HUDEP-2 (cell line): ENCODE results near the gene ST6GALNAC6.
"Not testable (repeated sequence)": the region's sequence is repeated elsewhere in the genome, so short reads cannot be mapped to it uniquely, and the experiment has no call there.

Experiments used
- DNase-seq, 76 experiments: peaks; one replicate each; lab custom pipeline; 2025; ENCODE audit not compliant: unreplicated experiment in 76 of 76; lab: John Stamatoyannopoulos, UW

ST6GALNAC6 gene

DNA sequence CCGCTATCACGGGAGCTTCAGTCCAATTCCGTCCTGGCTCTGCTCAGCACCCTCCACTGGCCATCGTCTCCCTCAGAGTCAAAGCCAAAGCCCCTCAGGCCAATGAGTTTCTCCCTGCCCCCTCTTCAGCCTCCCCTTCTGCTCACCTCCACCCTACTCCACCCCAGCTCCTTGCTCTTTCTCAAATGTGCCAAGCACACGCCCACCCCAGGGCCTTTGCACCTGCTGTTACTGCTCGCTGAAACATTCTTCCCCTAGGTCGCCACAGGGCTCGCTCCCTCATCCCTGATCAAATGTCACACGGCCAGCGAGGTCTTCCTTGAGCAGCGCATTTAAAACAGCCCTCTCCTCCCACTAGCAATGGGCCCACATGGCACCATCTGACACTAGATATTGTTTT is 38.6 kb downstream of the ST6GALNAC6 start:
- DNase-seq = no peak

DNA sequence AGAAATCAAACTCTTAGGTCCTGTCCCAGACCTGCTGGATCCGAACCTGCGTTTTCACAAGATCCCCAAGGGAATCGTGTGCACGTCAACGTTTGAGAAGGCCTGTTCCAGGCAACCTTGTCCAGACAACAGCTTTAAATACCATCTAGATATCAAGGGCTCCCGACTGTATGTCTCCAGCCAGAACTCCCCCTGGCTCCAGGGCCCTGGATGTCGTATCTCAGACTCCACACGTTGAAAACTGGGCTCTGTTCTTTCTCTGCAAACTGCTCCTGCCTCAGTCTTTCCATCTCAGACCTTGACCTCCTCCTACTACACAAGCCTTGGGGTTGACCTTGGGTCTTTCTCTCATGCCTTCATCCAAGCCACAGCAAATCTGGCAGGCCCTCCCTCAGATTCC is 39.1 kb downstream of the ST6GALNAC6 start:
- no peak for DNase-seq

DNA sequence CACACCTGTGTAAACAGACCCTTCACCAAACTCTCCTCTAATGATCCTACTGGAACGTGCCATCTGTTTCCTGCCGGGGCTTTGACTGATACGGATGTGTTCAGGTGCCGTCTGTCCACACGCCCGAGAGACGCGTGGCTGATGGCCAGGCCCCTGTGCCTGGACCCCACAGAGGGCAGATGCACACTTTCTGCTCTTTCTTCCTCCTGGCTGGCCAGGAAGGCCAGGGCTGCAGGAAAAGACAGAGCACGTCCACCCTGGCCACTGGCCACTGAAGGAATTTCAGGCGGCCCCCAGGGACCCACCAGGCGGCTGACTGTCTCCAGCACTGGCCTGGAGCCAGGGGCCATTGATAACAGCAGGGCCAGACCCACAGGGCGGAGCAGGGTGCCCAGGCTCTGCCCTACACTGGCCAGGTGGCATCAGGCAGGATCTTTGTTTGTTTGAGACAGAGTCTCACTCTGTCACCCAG is 41.3 kb downstream of the ST6GALNAC6 start:
- peak in 58 of 76 experiments; percentile 3 to 75 (median 50) for DNase-seq

DNA sequence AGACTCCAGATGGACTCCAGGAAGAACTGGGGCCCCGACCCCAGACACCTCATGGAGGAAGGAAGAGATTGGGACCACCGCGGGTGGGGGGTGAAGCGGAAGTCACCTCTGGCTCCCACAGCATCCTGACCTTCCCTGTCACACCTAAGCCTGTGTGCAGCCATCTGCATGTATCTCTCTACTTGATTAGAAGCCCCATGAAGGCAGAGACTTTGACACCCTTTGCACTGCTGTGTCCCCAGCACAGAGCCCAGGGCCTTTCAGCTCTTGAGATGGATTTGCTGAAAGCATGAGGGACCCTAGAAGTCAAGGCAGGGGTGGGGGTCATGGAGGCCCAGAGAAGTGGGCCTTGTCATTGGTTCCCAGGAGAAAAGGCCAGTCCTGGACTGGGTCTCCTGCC is 42.1 kb downstream of the ST6GALNAC6 start:
- DNase-seq = peak in 1 of 76 experiments; percentile 42

DNA sequence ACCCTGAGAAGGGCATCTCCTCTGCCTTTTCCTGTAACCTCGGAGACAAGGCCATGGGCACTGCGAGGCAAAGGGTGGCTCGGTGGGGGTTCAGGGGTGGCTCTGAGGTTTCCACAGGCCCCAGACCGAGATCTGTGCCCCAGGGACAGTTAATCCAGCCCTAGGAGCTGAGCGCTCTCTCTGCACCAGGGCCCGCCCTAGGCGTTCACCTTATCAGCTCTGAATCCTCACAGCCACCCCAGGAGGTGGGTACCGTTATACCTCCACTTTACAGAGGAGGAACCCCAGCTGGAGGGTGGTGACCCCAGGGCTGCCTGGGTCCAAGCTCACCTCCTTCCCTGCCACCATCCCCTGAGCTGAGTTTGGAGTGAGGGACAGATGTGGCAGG is 42.7 kb downstream of the ST6GALNAC6 start:
- peak in 70 of 76 experiments; percentile 15 to 85 (median 66) for DNase-seq

DNA sequence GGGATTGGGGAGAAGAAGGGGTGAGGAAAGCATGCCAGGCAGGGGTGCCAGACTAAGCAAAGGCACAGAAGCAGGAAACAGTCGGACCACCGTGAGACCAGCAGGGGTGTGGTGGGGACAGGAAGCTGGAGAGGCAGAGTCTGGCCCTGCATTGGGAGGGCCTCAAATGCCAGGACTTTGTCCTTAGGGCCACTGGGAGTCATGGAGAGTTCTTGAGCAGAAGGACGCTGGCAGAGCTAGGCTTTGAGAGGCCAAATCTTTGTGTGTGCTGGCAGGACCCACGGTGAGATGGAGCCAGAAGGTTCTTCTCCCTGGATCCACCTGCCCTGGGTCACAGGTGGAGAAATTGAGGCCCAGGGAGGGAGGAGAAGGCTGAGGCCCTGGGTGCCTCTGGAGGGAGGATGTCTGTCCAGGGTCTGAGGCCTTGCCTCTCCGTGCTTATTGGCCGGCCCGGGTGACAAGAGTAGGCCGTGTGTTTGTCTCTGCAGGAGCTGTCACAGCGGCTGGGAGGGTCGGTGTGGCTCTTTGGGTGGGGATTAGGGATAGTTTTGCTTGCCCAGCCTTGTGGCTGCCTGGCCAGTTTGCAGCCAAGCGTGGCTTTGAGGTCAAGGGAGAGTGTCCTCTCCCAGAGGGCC is 43.2 kb downstream of the ST6GALNAC6 start:
- DNase-seq = peak in 59 of 76 experiments; percentile 6 to 81 (median 57)

DNA sequence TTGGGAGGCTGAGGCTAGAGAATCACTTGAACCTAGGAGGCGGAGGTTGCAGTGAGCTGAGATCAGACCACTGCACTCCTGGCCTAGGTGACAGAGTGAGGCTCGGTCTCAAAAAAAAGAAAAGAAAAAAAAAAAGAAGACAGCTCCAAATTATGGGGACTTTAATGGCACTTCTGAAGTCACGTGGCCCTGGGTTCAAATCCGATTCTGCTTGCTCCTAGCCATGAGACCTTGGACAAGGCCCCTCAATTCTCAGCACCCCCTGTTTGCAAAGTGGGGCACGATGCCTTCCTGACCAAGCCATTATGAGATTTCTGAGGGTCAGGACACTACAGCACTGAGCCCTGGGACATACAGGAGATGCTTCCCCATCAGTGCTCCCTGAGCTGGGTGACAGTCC is 43.9 kb downstream of the ST6GALNAC6 start:
- no peak for DNase-seq

DNA sequence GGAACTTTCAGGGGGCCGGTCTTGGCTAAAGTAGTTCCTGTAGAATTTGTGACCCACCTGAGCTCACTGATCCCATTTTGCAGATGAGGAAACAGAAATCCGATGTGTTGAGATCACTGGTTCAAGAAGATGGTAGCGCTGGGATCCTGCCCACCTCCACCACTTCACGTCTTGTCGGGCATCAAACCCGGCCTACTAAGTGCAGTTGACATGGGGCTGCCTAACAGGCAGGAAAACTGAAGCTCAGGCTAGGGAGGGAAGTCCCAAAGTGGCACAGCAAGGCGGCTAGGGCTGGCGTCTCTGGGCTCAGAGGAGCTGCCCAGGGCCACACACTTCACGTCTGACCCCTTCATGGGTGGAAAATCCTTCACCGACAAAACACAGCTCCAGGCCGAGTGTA is 44.4 kb downstream of the ST6GALNAC6 start:
- DNase-seq = peak in 1 of 76 experiments; percentile 46

DNA sequence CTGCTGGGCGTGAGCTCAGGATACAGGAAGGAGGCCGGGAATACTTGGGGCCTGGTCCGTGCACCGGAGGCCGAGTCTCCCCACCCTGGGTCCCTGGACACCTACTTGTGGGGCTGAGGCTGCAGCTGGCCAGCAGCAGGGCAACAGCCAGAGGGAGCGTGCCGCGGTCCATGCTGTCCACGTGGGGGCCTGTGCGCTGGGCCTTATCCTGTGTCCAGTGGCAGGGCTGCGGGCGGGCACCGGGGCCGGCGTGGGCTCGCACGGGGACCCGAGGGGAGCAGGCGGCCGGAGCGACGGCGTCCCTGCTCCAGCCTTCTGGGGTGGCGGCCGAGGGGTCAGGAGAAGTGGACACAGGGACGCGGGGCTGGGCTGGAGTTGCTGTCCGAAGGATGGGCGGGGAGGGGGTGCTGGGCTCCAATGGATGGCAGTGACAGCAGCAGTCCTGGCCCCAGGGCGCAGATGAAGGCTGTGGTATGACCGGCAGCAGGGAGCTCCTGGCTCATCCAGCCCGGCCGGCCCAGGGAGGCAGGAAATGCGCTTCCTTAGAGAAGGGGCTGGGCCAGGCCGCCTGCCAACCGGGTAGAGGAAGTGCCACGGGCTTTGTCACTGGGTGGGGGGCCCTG is 45.1 kb downstream of the ST6GALNAC6 start, which contains the start of gene ENG:
Gene ENG, minus strand, starts transcription at position 475 of the 623 bp plus-strand sequence. Its CDS starts 303 bp downstream, at position 172.
- DNase-seq = peak in 33 of 76 experiments; percentile 16 to 62 (median 41)

DNA sequence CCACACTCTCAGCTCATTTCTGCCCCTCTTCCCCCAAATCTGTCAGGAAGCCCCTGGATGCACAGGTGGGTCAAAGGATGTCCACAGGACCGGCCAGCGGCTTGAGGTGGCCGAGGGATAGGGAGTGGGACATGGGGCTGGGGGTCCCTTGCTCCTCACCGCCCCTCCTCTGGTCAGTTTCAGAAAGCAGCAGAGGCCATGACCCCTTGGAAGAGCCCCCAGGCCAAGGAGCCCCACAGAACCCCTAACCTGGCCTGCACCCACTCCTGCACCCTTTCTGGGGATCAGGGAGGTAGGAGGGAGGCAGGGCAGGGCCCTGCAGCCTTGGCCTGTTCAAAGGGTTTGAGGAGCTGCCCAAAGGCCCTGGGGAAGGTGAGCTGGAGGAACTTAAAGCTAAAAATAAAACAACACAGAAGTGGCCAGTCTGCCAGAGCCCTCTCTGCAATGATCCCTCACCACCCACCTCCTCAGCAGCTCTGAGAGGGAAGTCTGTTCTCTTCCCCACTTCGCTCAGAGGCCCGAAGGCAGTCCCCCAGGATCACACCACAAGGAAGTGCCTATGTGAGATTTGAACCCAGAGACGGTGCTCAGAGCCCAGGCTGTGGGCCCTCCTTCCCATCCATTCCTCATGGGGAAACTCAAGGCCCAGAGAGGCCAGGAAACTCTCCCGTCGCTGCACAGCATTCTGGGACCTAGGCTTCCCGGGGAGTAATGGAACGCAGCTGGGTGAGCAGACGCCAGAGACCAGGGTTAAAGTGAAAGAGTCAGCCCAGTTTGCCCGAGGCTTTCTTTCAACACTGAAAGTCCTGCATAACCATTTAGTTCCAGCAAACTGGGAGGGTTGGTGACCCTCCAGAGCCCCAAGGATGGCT is 45.9 kb downstream of the ST6GALNAC6 start:
- peak in 4 of 76 experiments; percentile 18 to 53 (median 24) for DNase-seq

DNA sequence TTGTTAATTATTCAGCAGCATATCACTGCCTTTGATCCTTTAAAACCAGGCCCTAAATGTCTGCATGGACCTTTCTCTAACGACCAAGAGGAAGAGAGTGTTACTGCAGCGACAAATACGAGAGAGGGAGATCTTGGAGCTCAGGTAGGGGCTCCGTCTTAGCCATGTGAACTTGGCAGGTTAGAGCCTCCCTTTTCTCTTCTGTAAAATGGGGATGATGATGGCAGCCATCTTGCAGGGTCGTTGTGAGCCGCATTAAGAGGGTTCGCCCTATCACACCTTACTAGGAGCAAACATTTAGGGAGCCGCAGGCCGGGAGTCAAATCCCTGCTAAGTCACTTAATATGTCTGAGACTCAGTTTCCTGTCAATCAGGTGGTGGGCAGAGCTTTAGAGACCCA is 46.6 kb downstream of the ST6GALNAC6 start:
- DNase-seq = no peak

DNA sequence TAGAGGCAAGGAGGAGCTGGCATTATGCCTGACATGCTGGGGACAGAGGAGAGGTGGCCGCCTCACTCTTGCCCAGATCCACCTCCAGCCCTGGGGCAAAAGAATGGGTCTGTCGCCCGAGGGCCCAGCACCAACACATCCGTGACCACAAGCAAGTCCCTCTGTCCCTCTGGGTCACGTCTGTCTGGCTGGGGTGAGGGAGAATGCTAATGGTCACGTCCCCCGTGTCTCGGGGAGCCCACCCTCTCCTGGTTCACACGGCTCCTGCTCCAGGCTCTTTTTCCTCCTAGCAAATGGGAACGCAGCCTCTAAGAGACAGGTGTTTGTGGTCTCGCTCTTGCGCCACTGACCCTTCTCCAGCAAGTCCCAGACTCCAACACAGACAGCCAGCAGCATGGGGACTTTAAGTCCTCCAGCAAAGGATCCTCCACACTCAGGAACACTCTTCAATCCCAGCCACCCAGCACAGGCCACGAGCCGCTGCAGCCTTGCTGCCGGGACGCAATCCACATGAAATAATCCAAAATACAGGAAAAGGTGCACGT is 49.0 kb downstream of the ST6GALNAC6 start:
- DNase-seq = no peak

DNA sequence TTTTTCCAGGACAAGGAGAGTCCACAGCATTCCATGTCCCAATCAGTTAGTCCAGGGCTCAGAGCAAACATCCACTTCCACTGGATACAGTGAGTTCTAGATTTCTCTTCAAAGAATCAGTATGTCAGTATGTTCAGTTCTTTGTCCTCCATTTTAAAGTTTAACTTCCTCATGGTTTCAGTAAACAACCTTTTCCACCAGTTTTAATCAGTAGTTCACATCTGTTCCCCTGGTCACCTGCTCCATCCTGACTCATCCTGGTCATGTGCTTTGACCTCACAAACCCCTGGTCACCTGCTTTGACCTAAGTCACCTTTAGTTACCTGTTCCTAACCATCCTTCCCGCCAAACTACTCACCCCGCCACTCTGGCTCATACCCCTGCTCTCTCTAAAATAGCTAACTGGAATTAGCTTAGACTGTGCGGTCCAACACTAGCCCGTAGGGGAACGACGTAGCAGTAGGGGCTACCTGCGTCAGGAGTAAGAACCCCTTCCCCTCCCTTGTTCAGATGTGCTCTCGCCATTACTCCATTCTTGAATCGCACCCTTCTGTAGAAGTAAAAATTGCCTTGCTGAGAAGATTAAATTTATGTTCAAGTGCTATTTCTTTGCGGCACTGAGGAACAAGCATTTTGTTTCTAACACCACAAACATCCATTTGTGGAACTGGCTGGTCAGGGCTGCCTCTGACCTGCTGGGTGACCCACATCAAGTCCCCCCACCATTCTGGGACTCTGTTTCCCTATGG is 50.5 kb downstream of the ST6GALNAC6 start:
- no peak for DNase-seq

DNA sequence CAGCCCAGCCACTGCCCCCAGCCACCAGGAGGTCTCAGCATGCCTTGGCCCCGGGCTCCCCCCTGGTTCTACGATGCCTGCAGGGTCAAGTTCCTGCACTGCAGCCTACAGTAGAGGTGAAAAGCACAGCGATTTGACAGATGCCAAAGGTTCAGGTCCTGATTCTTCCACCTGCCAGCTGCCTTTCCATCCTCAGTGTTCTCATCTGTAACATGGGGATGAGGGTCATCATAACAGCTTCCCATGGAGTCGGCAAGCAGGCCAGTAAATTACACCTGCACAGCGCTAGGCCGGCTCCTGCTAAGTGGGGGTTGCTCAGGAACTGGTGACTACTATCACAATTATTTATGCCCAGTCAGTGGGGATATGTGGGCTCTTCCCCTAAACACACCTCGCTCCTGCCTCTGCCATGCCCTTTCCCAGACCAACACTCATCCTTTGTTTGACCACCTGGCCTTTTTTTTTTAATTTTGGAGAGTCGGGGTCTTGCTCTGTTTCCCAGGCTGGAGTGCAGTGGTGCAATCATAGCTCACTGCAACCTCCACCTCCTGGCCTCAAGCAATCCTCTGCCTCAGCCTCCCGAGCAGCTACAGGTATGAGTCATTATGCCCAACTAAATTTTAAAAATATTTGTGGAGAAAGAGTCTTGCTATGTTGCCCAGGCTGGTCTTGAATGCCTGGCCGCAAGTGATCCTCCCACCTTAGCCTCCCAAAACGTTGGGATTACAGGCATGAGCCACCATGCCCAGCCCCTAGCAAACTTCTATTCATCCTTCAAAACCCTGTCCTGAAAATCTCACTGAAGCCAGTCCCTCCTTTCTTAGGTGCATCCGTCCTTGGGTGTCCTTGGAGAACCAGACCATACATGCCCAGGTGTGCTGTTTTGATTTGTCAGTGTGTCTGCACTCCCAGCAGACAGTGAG is 51.3 kb downstream of the ST6GALNAC6 start:
- DNase-seq = no peak

DNA sequence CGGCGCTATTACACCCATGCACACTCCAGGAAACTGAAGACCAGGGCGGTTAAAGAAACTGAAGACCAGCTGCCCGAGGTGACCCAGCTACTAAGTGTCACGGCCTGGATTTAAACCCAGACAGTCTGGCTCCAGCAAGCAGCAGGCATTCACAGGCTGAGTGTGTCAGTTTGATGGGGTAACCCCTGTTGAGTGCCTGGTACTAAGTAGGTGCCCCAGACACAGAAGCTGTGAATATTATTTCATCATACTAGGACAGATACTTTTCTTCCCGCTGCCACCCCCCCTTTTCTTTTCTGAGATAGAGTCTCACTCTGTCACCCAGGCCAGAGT is 52.3 kb downstream of the ST6GALNAC6 start:
- peak in 2 of 76 experiments; percentile 4 to 13 for DNase-seq

DNA sequence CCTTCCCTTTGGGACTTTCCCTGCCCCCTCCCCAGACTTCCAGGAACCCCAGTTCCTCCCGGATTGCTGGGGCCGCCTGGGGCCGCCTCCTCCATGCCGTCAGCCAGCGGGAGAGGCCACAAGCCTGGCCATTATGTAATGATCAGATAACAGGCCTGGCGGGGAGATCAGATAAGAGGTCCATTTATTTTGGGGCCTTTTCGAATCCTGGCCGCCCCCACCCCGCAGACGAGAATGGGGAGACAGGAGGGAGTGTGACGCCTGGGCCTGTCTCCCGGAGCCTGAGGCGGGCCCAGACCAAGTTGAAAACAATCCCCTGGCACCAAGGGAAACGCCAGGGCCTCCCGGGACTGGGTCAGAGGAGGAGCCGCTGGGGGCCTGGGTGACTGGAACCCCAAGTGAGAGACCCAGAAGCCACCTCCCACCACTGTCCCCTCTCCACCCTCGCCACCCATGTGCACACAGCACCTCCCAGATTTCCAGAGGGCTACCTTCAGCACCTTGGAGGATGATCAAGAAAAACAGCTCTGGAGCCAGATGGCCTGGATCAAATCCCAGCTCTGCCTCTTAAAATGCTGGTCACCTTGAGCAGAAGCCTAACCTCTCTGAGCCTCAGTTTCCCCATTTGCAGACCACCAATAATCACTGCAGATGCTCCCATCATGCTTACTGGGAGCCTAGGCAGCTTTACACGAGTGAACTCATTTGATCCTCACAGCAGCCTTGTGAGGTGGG is 52.8 kb downstream of the ST6GALNAC6 start:
- DNase-seq = no peak

DNA sequence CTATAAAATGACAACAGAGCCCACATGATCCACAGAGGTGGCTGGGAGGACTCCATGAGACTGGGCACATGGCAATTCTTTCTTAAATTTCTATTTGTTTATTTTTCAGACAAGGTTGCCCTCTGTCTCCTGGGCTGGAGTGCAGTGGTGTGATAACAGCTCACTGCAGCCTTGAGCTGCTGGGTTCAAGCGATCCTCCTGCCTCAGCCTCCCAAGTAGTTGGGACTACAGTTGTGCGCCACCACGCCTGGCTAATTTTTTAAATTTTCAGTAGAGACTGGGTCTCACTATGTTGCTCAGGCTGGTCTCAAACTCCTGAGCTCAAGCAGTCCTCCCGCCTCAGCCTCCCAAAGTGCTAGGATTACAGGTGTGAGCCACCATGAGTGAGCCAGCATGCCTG is 53.8 kb downstream of the ST6GALNAC6 start:
- not testable (repeated sequence) for DNase-seq

DNA sequence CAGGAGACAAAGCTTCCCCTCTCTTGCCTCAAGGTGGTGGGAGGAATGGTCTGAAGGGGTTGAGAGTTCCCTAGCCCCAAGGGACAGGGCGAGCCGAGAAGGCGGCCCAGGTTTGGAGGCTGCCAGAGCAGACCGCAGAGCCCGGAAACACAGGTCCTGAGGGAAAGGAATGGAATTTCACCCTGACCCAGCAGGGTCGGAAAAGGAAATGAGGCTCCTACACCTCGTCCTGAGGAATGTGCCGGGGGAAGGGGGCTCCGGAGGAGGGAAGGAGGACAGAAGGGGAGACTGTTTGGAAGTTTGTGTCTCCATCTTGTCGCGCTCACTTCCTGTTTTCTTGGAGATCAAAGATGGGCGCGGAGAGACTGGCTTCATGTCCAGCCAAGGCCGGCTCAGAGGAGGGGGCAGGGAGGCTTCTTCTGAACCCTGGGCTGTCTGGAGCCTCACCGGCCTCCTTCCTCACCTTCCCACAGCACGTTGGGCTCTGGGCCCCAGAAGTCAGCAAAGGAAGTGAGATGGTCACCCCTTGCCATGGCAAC is 54.5 kb downstream of the ST6GALNAC6 start:
- DNase-seq = no peak
